ENCODE results near the gene IL1RAP. TPM values are rescaled to one million over a fixed set of nuclear protein-coding genes. Genes with fewer than 3 reads are reported as not detected.

The IL1RAP gene
- total RNA-seq, 1 donor from 2014 or later: 26.0 TPM

- intact Hi-C loops (cut with DNase I): no loop called here
- Histone ChIP-seq H3K27me3 (no peaks in the 10 kb centered on the region), H3K27ac (peak overlapping the region; percentile 43), H3K4me1 (peaks cover 54% of the 10 kb centered on the region), H3K9me3 (no peaks in the 10 kb centered on the region), H3K4me3 (no peak overlapping the region), H3K36me3 (no peaks in the 10 kb centered on the region)
- DNase-seq (ENCODE audit: extremely low spot score in 2 of 2): peak in 1 of 2 donors; percentile 93
- TF ChIP-seq POLR2A (IDR thresholded peaks at IDR 0.05): no peak
- TF ChIP-seq CTCF (IDR thresholded peaks at IDR 0.05): no peak
- TF ChIP-seq POLR2AphosphoS5 (IDR thresholded peaks at IDR 0.05; ENCODE audit: insufficient read depth in 1 of 2, low read depth in 1 of 2): peak; percentile 11 to 74
Measured at GRCh38 chr3:190533511-190534281, 19.8 kb downstream of the IL1RAP start.

DNA sequence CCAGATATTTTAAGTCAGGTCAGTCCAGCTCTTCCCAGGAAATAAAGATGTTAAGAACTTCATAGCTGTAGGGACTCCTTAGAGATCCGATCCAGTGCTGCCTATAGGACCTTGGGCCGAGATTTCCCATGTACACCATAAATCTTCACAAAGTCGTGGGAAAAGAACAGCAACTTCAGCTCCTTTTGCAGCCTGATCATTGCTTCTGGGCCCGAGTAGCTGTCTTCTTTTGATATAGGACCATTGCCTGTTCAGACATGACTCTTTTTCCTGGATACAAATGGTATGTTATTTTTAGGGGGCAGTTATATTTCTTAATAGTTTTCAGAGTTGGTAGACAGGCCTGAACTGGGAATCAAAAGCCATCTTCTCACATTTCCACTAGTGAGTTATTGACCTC is 20.5 kb downstream of the IL1RAP start:
- Histone ChIP-seq H3K36me3 (no peaks in the 10 kb centered on the region), H3K4me1 (peaks cover 54% of the 10 kb centered on the region), H3K27ac (peak overlapping the region; percentile 43), H3K9me3 (no peaks in the 10 kb centered on the region), H3K27me3 (no peaks in the 10 kb centered on the region), H3K4me3 (no peak overlapping the region)
- intact Hi-C loops (cut with DNase I): no loop called here
- TF ChIP-seq CTCF (IDR thresholded peaks at IDR 0.05) (no peak), POLR2AphosphoS5 (IDR thresholded peaks at IDR 0.05; ENCODE audit: insufficient read depth in 1 of 2, low read depth in 1 of 2) (no peak)
- DNase-seq (ENCODE audit: extremely low spot score in 2 of 2): no peak

- peaks cover 54% of the 10 kb centered on the region for H3K4me1 ChIP-seq
- no peak for DNase-seq (ENCODE audit: extremely low spot score in 2 of 2)
- no peak overlapping the region for H3K4me3 ChIP-seq
- no peaks in the 10 kb centered on the region for H3K36me3 ChIP-seq
- H3K27ac ChIP-seq: no peak overlapping the region
- TF ChIP-seq POLR2AphosphoS5 (IDR thresholded peaks at IDR 0.05; ENCODE audit: insufficient read depth in 1 of 2, low read depth in 1 of 2): no peak
- TF ChIP-seq POLR2A (IDR thresholded peaks at IDR 0.05): no peak
- TF ChIP-seq CTCF (IDR thresholded peaks at IDR 0.05): no peak
- no peaks in the 10 kb centered on the region for H3K9me3 ChIP-seq
- no peaks in the 10 kb centered on the region for H3K27me3 ChIP-seq
- intact Hi-C loops (cut with DNase I): no loop called here
Measured at GRCh38 chr3:190534986-190535385, 21.1 kb downstream of the IL1RAP start.

DNA sequence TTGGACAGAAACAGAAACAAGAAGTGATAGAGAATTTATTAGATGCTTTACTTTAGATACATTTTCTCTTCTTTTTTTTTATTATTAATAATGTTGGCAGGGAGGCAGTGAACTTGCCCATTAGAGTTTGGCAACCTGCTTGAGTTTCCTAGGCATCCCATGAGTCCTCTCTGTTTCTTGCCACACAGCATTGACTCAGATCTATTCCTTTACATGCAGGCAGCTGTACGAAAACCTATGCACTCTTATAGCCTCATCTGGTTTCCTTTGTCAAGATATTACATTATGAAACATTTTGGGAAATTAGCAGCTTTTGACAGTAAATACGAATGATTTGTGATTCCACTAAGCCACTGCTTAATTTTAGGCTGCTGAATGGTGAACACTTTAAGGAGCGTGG is 23.3 kb downstream of the IL1RAP start:
- Histone ChIP-seq H3K9me3 (no peaks in the 10 kb centered on the region), H3K36me3 (no peaks in the 10 kb centered on the region), H3K27me3 (no peaks in the 10 kb centered on the region), H3K27ac (no peak overlapping the region), H3K4me3 (no peak overlapping the region), H3K4me1 (peaks cover 36% of the 10 kb centered on the region)
- no peak for DNase-seq (ENCODE audit: extremely low spot score in 2 of 2)
- TF ChIP-seq CTCF (IDR thresholded peaks at IDR 0.05) (no peak), POLR2AphosphoS5 (IDR thresholded peaks at IDR 0.05; ENCODE audit: insufficient read depth in 1 of 2, low read depth in 1 of 2) (no peak), POLR2A (IDR thresholded peaks at IDR 0.05) (no peak)
- intact Hi-C loops (cut with DNase I): no loop called here

DNA sequence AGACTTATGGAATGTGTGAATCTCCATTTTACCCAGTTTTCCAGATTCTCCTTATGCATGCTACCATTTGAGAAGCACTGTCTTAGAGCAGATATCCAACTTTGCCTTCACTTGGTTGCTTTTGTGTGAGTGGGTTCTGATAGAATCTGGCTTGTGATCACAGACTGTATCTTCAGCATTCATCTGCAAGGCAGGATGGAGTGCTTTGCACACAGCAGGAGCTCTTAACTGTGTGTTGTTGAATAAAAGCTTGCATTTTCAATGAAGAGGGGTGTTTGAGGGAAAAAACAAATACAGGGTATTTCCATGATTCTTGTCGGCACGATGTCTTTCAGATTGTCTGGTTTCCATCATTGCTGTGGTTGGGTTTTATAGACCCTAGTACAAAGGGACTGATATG is 24.4 kb downstream of the IL1RAP start:
- intact Hi-C loops (cut with DNase I): no loop called here
- H3K4me1 ChIP-seq: peaks cover 27% of the 10 kb centered on the region
- H3K36me3 ChIP-seq: no peaks in the 10 kb centered on the region
- H3K27ac ChIP-seq: no peak overlapping the region
- no peaks in the 10 kb centered on the region for H3K9me3 ChIP-seq
- H3K27me3 ChIP-seq: no peaks in the 10 kb centered on the region
- no peak overlapping the region for H3K4me3 ChIP-seq
- DNase-seq (ENCODE audit: extremely low spot score in 2 of 2): no peak
- TF ChIP-seq CTCF (IDR thresholded peaks at IDR 0.05) (no peak), POLR2A (IDR thresholded peaks at IDR 0.05) (no peak), POLR2AphosphoS5 (IDR thresholded peaks at IDR 0.05; ENCODE audit: insufficient read depth in 1 of 2, low read depth in 1 of 2) (no peak)

Measured in vagina (tissue), 2 donors.